Karpas-422 (cell line): ENCODE results near the gene SLC16A4. TPM values are rescaled to one million over a fixed set of nuclear protein-coding genes. Genes with fewer than 3 reads are reported as not detected.

ENCODE experiments used
- DNase-seq: peaks from one replicate; pipeline ENCODE4 v3.0.0-alpha.2; 2015
- H2AFZ ChIP-seq: fragments of 200-600 bp; sonication (generic); 2 replicates; pipeline ENCODE4 v1.6.1; 2014; ENCODE audit warnings: antibody characterized with exemption, low read length, mixed read lengths
- H3K27ac ChIP-seq: fragments of 200-600 bp; sonication (generic); 2 replicates; pipeline ENCODE4 v1.5.1; 2014; ENCODE audit warnings: mild to moderate bottlenecking, low read length, moderate library complexity
- H3K27me3 ChIP-seq: fragments of 200-600 bp; sonication (generic); 2 replicates; pipeline ENCODE4 v1.6.1; 2014; ENCODE audit warnings: low read length, mixed read lengths
- H3K36me3 ChIP-seq: fragments of 200-600 bp; sonication (generic); 2 replicates; pipeline ENCODE4 v1.6.1; 2014; ENCODE audit warnings: low read length, mixed read lengths; ENCODE audit not compliant: insufficient read depth
- H3K4me1 ChIP-seq: fragments of 200-600 bp; sonication (generic); 2 replicates; pipeline ENCODE4 v1.6.1; 2014; ENCODE audit warnings: mild to moderate bottlenecking, low read length, mixed read lengths
- H3K4me2 ChIP-seq: fragments of 200-600 bp; sonication (generic); 2 replicates; pipeline ENCODE4 v1.6.1; 2014; ENCODE audit warnings: low read length, low read depth, mild to moderate bottlenecking; ENCODE audit not compliant: poor library complexity, severe bottlenecking
- H3K4me3 ChIP-seq: fragments of 200-600 bp; sonication (generic); 2 replicates; pipeline ENCODE4 v1.5.1; 2014; ENCODE audit warnings: mild to moderate bottlenecking, antibody characterized with exemption, low read length, mixed read lengths
- H3K79me2 ChIP-seq: fragments of 200-600 bp; sonication (generic); 2 replicates; pipeline ENCODE4 v1.6.1; 2014; ENCODE audit warnings: mild to moderate bottlenecking, low read length, mixed read lengths
- H3K9ac ChIP-seq: fragments of 200-600 bp; sonication (generic); 2 replicates; pipeline ENCODE4 v1.6.0; 2014; ENCODE audit warnings: low read length
- H3K9me2 ChIP-seq: fragments of 200-600 bp; sonication (generic), shearing (Covaris generic); replicated peaks from 2 replicates; pipeline ENCODE4 v1.6.0; 2014; ENCODE audit warnings: mild to moderate bottlenecking, low read length, moderate library complexity; ENCODE audit not compliant: insufficient read depth
- H3K9me3 ChIP-seq: fragments of 300-700, 200-600 bp; sonication (generic); 2 replicates; pipeline ENCODE4 v1.6.1; 2014; ENCODE audit warnings: low read length, mixed read lengths
- H4K20me1 ChIP-seq: fragments of 200-600 bp; sonication (generic); 2 replicates; pipeline ENCODE4 v1.6.1; 2014; ENCODE audit warnings: mild to moderate bottlenecking, antibody characterized with exemption, low read length, low read depth; ENCODE audit not compliant: insufficient read depth
- total RNA-seq: library from RNA; depleted of rRNA; stranded (reverse); fragments of >200 nt; shearing (Covaris generic); gene quantifications from 2 replicates; pipeline ENCODE4 v1.2.3, GENCODE V29; 2014; ENCODE audit warnings: low replicate concordance

The SLC16A4 gene
- total RNA-seq, 1 experiment from 2014 or later = 116 TPM

DNA sequence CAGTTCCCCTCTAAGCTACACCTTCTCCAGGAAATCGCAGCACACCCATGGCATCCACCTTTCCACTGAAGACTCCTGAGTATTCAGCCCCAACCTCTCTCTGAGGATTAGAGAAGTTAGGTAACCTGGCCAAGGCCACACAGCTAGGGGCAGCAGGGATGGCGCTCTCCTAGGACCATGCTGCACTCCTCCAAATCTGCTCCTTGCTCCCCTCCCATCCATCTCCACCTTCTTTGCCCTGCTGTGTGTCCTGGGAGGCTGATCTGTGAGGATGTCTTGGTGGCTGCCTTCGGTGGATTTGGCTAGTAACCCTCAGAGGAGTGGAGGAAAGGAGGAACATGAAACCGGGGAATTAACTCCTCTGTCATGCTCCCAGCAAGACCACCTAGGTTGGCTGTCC lies 40.1 kb upstream of the SLC16A4 start:
- Histone ChIP-seq H2AFZ (no peak overlapping the region), H3K27ac (no peak overlapping the region), H3K4me2 (no peak overlapping the region), H3K27me3 (no peaks in the 10 kb centered on the region), H3K36me3 (no peaks in the 10 kb centered on the region), H3K4me1 (peaks cover 11% of the 10 kb centered on the region), H3K79me2 (no peaks in the 10 kb centered on the region), H3K4me3 (no peak overlapping the region), H4K20me1 (no peaks in the 10 kb centered on the region), H3K9ac (no peak overlapping the region), H3K9me2 (no peaks in the 10 kb centered on the region), H3K9me3 (no peaks in the 10 kb centered on the region)
- DNase-seq = no peak

DNA sequence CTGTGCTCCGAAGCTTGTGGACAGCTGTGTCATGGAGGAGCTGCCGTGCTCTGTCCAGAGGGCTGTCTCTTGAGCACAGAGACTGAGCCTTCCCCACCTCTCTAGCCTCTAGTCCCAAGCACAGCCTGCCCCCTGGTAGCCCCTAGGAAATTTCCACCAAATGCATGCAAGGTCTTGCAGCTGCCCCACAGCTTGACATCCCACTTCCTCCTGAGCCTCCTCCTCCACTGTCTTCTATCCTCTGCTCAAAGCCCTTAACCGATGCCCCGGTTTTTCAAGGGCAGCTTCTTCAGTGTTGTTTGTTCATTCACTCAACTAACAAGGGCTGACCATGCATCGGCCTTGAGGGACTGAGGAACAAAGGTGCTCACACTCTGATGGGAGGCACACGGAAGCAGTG lies 39.5 kb upstream of the SLC16A4 start:
- H4K20me1 ChIP-seq = no peaks in the 10 kb centered on the region
- H3K79me2 ChIP-seq = no peaks in the 10 kb centered on the region
- H3K9ac ChIP-seq = 0 out of 2 replicates have a peak overlapping the region, but pooled peaks have one; percentile 3
- H3K9me3 ChIP-seq = no peaks in the 10 kb centered on the region
- H3K9me2 ChIP-seq = no peaks in the 10 kb centered on the region
- H2AFZ ChIP-seq = no peak overlapping the region
- no peaks in the 10 kb centered on the region for H3K27me3 ChIP-seq
- peaks cover 11% of the 10 kb centered on the region for H3K4me1 ChIP-seq
- H3K36me3 ChIP-seq = no peaks in the 10 kb centered on the region
- no peak for DNase-seq
- H3K4me3 ChIP-seq = no peak overlapping the region
- no peak overlapping the region for H3K4me2 ChIP-seq
- no peak overlapping the region for H3K27ac ChIP-seq

- Histone ChIP-seq H3K27me3 (no peaks in the 10 kb centered on the region), H2AFZ (no peak overlapping the region), H3K27ac (no peak overlapping the region), H3K4me3 (no peak overlapping the region), H4K20me1 (no peaks in the 10 kb centered on the region), H3K36me3 (no peaks in the 10 kb centered on the region), H3K9me2 (no peaks in the 10 kb centered on the region), H3K9ac (no peak overlapping the region), H3K4me1 (peaks cover 11% of the 10 kb centered on the region), H3K9me3 (no peaks in the 10 kb centered on the region), H3K79me2 (no peaks in the 10 kb centered on the region), H3K4me2 (no peak overlapping the region)
- DNase-seq = no peak
These were observed 38.1 kb upstream of the SLC16A4 start for GRCh38 chr1:110428946-110429345.

DNA sequence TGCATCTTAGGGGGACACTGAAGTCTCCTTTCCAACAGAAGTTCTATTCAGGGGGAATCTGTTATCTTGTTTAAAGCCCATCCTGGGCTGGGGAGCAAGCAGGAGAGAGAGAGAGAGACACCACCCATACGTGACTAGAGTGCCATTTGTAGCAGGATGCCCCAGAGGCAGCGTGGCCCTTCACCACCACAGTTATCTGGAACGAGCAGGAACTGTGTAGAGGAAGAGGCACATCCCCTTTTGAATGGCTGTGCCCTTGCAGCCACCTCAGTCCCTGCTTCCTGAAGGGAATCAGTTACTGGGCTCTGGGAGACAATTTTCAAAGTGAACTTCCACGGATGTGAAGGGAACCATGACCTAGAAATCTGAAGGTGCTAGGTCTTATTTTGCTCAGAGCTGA lies 36.0 kb upstream of the SLC16A4 start:
- H2AFZ ChIP-seq = no peak overlapping the region
- no peaks in the 10 kb centered on the region for H3K27me3 ChIP-seq
- H3K27ac ChIP-seq = no peak overlapping the region
- H3K9me3 ChIP-seq = no peaks in the 10 kb centered on the region
- H3K4me1 ChIP-seq = peaks cover 9% of the 10 kb centered on the region
- no peaks in the 10 kb centered on the region for H3K79me2 ChIP-seq
- H3K36me3 ChIP-seq = no peaks in the 10 kb centered on the region
- no peak overlapping the region for H3K4me3 ChIP-seq
- no peak overlapping the region for H3K9ac ChIP-seq
- no peaks in the 10 kb centered on the region for H4K20me1 ChIP-seq
- no peak for DNase-seq
- H3K4me2 ChIP-seq = no peak overlapping the region
- H3K9me2 ChIP-seq = no peaks in the 10 kb centered on the region

GRCh38 chr1:110425612-110426152 lies 34.9 kb upstream of the SLC16A4 start:
- H3K9me2 ChIP-seq = no peaks in the 10 kb centered on the region
- no peak overlapping the region for H3K27ac ChIP-seq
- no peaks in the 10 kb centered on the region for H3K36me3 ChIP-seq
- H3K9ac ChIP-seq = no peak overlapping the region
- H3K27me3 ChIP-seq = no peaks in the 10 kb centered on the region
- H4K20me1 ChIP-seq = no peaks in the 10 kb centered on the region
- DNase-seq = no peak
- H2AFZ ChIP-seq = no peak overlapping the region
- no peak overlapping the region for H3K4me2 ChIP-seq
- no peak overlapping the region for H3K4me3 ChIP-seq
- no peaks in the 10 kb centered on the region for H3K9me3 ChIP-seq
- peaks cover 6% of the 10 kb centered on the region for H3K4me1 ChIP-seq
- no peaks in the 10 kb centered on the region for H3K79me2 ChIP-seq

- Histone ChIP-seq H3K9me2 (no peaks in the 10 kb centered on the region), H4K20me1 (no peaks in the 10 kb centered on the region), H3K9me3 (no peaks in the 10 kb centered on the region), H3K27me3 (no peaks in the 10 kb centered on the region), H3K4me3 (no peak overlapping the region), H3K27ac (no peak overlapping the region), H3K4me2 (no peak overlapping the region), H3K36me3 (no peaks in the 10 kb centered on the region), H3K79me2 (no peaks in the 10 kb centered on the region), H2AFZ (no peak overlapping the region), H3K4me1 (no peaks in the 10 kb centered on the region), H3K9ac (no peak overlapping the region)
- no peak for DNase-seq
These were observed 34.1 kb upstream of the SLC16A4 start for GRCh38 chr1:110424699-110425611.

GRCh38 chr1:110420874-110421793 lies 30.3 kb upstream of the SLC16A4 start:
- H3K4me3 ChIP-seq = no peak overlapping the region
- H3K4me1 ChIP-seq = no peaks in the 10 kb centered on the region
- H3K9ac ChIP-seq = no peak overlapping the region
- H3K27ac ChIP-seq = no peak overlapping the region
- H3K9me2 ChIP-seq = no peaks in the 10 kb centered on the region
- no peaks in the 10 kb centered on the region for H3K9me3 ChIP-seq
- no peak overlapping the region for H2AFZ ChIP-seq
- no peaks in the 10 kb centered on the region for H3K27me3 ChIP-seq
- H3K79me2 ChIP-seq = no peaks in the 10 kb centered on the region
- DNase-seq = no peak
- H3K36me3 ChIP-seq = no peaks in the 10 kb centered on the region
- no peaks in the 10 kb centered on the region for H4K20me1 ChIP-seq
- no peak overlapping the region for H3K4me2 ChIP-seq
